Endodermal cell (in vitro differentiated cells): Measurements from ENCODE around the gene GP1BA. TPM values are rescaled to one million over a fixed set of nuclear protein-coding genes. Genes with fewer than 3 reads are reported as not detected.
A peak's percentile ranks its signal among the peaks of the same experiment; 100 is the strongest.

ENCODE experiments used
- DNase-seq: peaks from one replicate; pipeline ENCODE4 v3.0.0-alpha.2; 2017
- H3K27ac ChIP-seq: 2 replicates; pipeline ENCODE4 v1.5.1; 2013; ENCODE audit warnings: mild to moderate bottlenecking, low read depth, low read length, moderate library complexity
- H3K27me3 ChIP-seq: 2 replicates; pipeline ENCODE4 v1.6.1; 2013; ENCODE audit warnings: mild to moderate bottlenecking, low read length, moderate library complexity; ENCODE audit not compliant: insufficient read depth, control insufficient read depth, poor library complexity, severe bottlenecking
- H3K36me3 ChIP-seq: 2 replicates; pipeline ENCODE4 v1.7.0; 2013; ENCODE audit warnings: mild to moderate bottlenecking, low read length, moderate library complexity; ENCODE audit not compliant: control insufficient read depth, insufficient read depth
- H3K4me1 ChIP-seq: one replicate; pipeline ENCODE4 v1.7.0; 2013; ENCODE audit warnings: low read length; ENCODE audit not compliant: control insufficient read depth, insufficient read depth
- H3K4me3 ChIP-seq: 2 replicates; pipeline ENCODE4 v1.5.1; 2013; ENCODE audit warnings: mild to moderate bottlenecking, low read length, moderate library complexity
- H3K9ac ChIP-seq: 2 replicates; pipeline ENCODE4 v1.6.1; 2013; ENCODE audit warnings: mild to moderate bottlenecking, low read length, moderate library complexity; ENCODE audit not compliant: poor library complexity, severe bottlenecking; ENCODE audit errors: extremely low read depth
- H3K9me3 ChIP-seq: 2 replicates; pipeline ENCODE4 v1.6.1; 2013; ENCODE audit warnings: mild to moderate bottlenecking, low read length, moderate library complexity; ENCODE audit not compliant: control insufficient read depth
- H3K27ac Mint-ChIP-seq: 2 replicates; pipeline ENCODE4 v1.8.0; 2020; ENCODE audit warnings: mixed read lengths
- H3K27me3 Mint-ChIP-seq: 2 replicates; pipeline ENCODE4 v1.8.0; 2021; ENCODE audit warnings: mild to moderate bottlenecking, mixed read lengths; ENCODE audit not compliant: insufficient read depth
- H3K36me3 Mint-ChIP-seq: 2 replicates; pipeline ENCODE4 v1.8.0; 2020; ENCODE audit warnings: low read depth, mixed read lengths
- H3K4me1 Mint-ChIP-seq: 2 replicates; pipeline ENCODE4 v1.8.0; 2020; ENCODE audit warnings: mixed read lengths
- H3K4me3 Mint-ChIP-seq: 2 replicates; pipeline ENCODE4 v1.8.0; 2020; ENCODE audit warnings: mild to moderate bottlenecking, moderate library complexity, mixed read lengths
- H3K9me3 Mint-ChIP-seq: 2 replicates; pipeline ENCODE4 v1.8.0; 2020; ENCODE audit warnings: mild to moderate bottlenecking, mixed read lengths
- CTCF ChIP-seq: fragments of 200-600 bp; sonication (generic); conservative IDR thresholded peaks from 2 replicates; pipeline ENCODE4 v1.5.0; 2021; ENCODE audit warnings: antibody characterized with exemption, mild to moderate bottlenecking
- WGBS, 2 experiments: methylation state at CpG; one replicate each; pipeline versions ENCODE4 v1.1.5 to v1.1.7; 2013; ENCODE audit warnings: missing lambda C conversion rate in 2 of 2, mixed read lengths in 1 of 2; ENCODE audit not compliant: insufficient coverage in 1 of 2, insufficient read length in 1 of 2; 5-methylcytosine and 5-hydroxymethylcytosine counted together
- total RNA-seq, 2 donors: library from RNA; stranded (reverse); fragmentation: NEBNext Ultra II Directional in 1 of 2; extraction: Animal tissue kit (Norgen Biotek cat#: 25700) in 1 of 2; gene quantifications; 2 replicates in 1 of 2; 3 replicates in 1 of 2; pipeline ENCODE4 v1.2.1, GENCODE V29; 2021

The GP1BA gene
- total RNA-seq, 2 donors from 2014 or later = not detected

GRCh38 chr17:4944554-4945175 is 12.6 kb downstream of the GP1BA start:
- peaks cover 10% of the 10 kb centered on the region for H3K4me1 ChIP-seq
- peak overlapping the region; percentile 89 for H3K27ac Mint-ChIP-seq
- H3K36me3 ChIP-seq = peaks cover 47% of the 10 kb centered on the region
- 90 to 92% methylated on average over 1 to 8 of the region's 8 CpGs for WGBS, 2 experiments
- H3K4me3 Mint-ChIP-seq = peak overlapping the region; percentile 93
- peaks cover 48% of the 10 kb centered on the region for H3K36me3 Mint-ChIP-seq
- no peak overlapping the region for H3K4me3 ChIP-seq
- no peak overlapping the region for H3K9ac ChIP-seq
- H3K27ac ChIP-seq = no peak overlapping the region
- no peaks in the 10 kb centered on the region for H3K9me3 Mint-ChIP-seq
- no peaks in the 10 kb centered on the region for H3K27me3 Mint-ChIP-seq
- H3K4me1 Mint-ChIP-seq = peaks cover 28% of the 10 kb centered on the region
- TF ChIP-seq CTCF = no peak
- H3K9me3 ChIP-seq = no peaks in the 10 kb centered on the region
- peak; percentile 60 for DNase-seq
- H3K27me3 ChIP-seq = no peaks in the 10 kb centered on the region

- peaks cover 10% of the 10 kb centered on the region for H3K4me1 ChIP-seq
- H3K36me3 ChIP-seq = peaks cover 47% of the 10 kb centered on the region
- H3K4me1 Mint-ChIP-seq = peaks cover 28% of the 10 kb centered on the region
- H3K9me3 ChIP-seq = no peaks in the 10 kb centered on the region
- peak; percentile 81 for DNase-seq
- WGBS, 2 experiments = 82 to 86% methylated on average over 6 to 7 of the region's 7 CpGs
- H3K27me3 Mint-ChIP-seq = no peaks in the 10 kb centered on the region
- H3K4me3 Mint-ChIP-seq = peak overlapping the region; percentile 93
- peak overlapping the region; percentile 23 for H3K9ac ChIP-seq
- no peaks in the 10 kb centered on the region for H3K27me3 ChIP-seq
- no peak for TF ChIP-seq CTCF
- H3K36me3 Mint-ChIP-seq = peaks cover 48% of the 10 kb centered on the region
- no peak overlapping the region for H3K27ac ChIP-seq
- peak overlapping the region; percentile 91 for H3K4me3 ChIP-seq
- peak overlapping the region; percentile 89 for H3K27ac Mint-ChIP-seq
- H3K9me3 Mint-ChIP-seq = no peaks in the 10 kb centered on the region
Observed at GRCh38 chr17:4945176-4945943, 13.3 kb downstream of the GP1BA start.

- peaks cover 10% of the 10 kb centered on the region for H3K4me1 ChIP-seq
- no peaks in the 10 kb centered on the region for H3K27me3 Mint-ChIP-seq
- no peak overlapping the region for H3K9ac ChIP-seq
- peak overlapping the region; percentile 93 for H3K4me3 Mint-ChIP-seq
- H3K9me3 Mint-ChIP-seq = no peaks in the 10 kb centered on the region
- H3K36me3 Mint-ChIP-seq = peaks cover 48% of the 10 kb centered on the region
- peaks cover 32% of the 10 kb centered on the region for H3K4me1 Mint-ChIP-seq
- peak overlapping the region; percentile 91 for H3K4me3 ChIP-seq
- no peak for DNase-seq
- H3K9me3 ChIP-seq = no peaks in the 10 kb centered on the region
- no peak overlapping the region for H3K27ac ChIP-seq
- peaks cover 47% of the 10 kb centered on the region for H3K36me3 ChIP-seq
- 76% methylated on average over 4 of the region's 4 CpGs; no CpG with 5 or more reads in 1 of the 2 experiments for whole genome bisulfite sequencing, 2 experiments
- H3K27ac Mint-ChIP-seq = peak overlapping the region; percentile 89
- H3K27me3 ChIP-seq = no peaks in the 10 kb centered on the region
- TF ChIP-seq CTCF = no peak
Observed at GRCh38 chr17:4945944-4946280, 13.8 kb downstream of the GP1BA start.
